ENCODE data around the gene SUPT5H. TPM values are rescaled to one million over a fixed set of nuclear protein-coding genes. Genes with fewer than 3 reads are reported as not detected.

Gene SUPT5H
- polyA plus RNA-seq, 1 donor = 81.6 TPM

GRCh38 chr19:39520541-39521484 lies 75.4 kb downstream of the SUPT5H start:
- DNase-seq (ENCODE audit: low read depth) = no peak

- DNase-seq (ENCODE audit: low read depth) = no peak
Observed at GRCh38 chr19:39524495-39524894, 79.1 kb downstream of the SUPT5H start.

- DNase-seq (ENCODE audit: low read depth) = no peak
Observed at GRCh38 chr19:39525205-39525604, 79.8 kb downstream of the SUPT5H start.

Other genes starting within 250 kb of the SUPT5H start
- 0.06 TPM for gene NCCRP1, start 248.6 kb upstream of the SUPT5H start, polyA plus RNA-seq (ENCODE audit: insufficient read length)
- not detected for gene SYCN, start 241.3 kb upstream of the SUPT5H start, polyA plus RNA-seq (ENCODE audit: insufficient read length)
- gene IFNL3, start 200.6 kb upstream of the SUPT5H start, polyA plus RNA-seq (ENCODE audit: insufficient read length) = not detected
- gene IFNL4, start 196.7 kb upstream of the SUPT5H start, polyA plus RNA-seq (ENCODE audit: insufficient read length) = 0.10 TPM
- gene IFNL2, start 177.2 kb upstream of the SUPT5H start, polyA plus RNA-seq (ENCODE audit: insufficient read length) = not detected
- not detected for gene IFNL1, start 149.2 kb upstream of the SUPT5H start, polyA plus RNA-seq (ENCODE audit: insufficient read length)
- gene LRFN1, start 124.7 kb upstream of the SUPT5H start, polyA plus RNA-seq (ENCODE audit: insufficient read length) = 0.77 TPM
- 14.5 TPM for gene GMFG, start 109.5 kb upstream of the SUPT5H start, polyA plus RNA-seq (ENCODE audit: insufficient read length)
- gene SAMD4B, start 103.2 kb upstream of the SUPT5H start, polyA plus RNA-seq (ENCODE audit: insufficient read length) = 79.3 TPM
- gene PAF1, start 54.5 kb upstream of the SUPT5H start, polyA plus RNA-seq (ENCODE audit: insufficient read length) = 35.7 TPM
- 23.9 TPM for gene MED29, start 54.2 kb upstream of the SUPT5H start, polyA plus RNA-seq (ENCODE audit: insufficient read length)
- 36.5 TPM for gene ZFP36, start 38.7 kb upstream of the SUPT5H start, polyA plus RNA-seq (ENCODE audit: insufficient read length)
- 43.0 TPM for gene PLEKHG2, start 32.9 kb upstream of the SUPT5H start, polyA plus RNA-seq (ENCODE audit: insufficient read length)
- 2,074 TPM for gene RPS16, start 9.6 kb upstream of the SUPT5H start, polyA plus RNA-seq (ENCODE audit: insufficient read length)
- gene TIMM50, start 35.3 kb downstream of the SUPT5H start, polyA plus RNA-seq (ENCODE audit: insufficient read length) = 49.2 TPM
- 0.10 TPM for gene DLL3, start 53.4 kb downstream of the SUPT5H start, polyA plus RNA-seq (ENCODE audit: insufficient read length)
- not detected for gene SELENOV, start 69.6 kb downstream of the SUPT5H start, polyA plus RNA-seq (ENCODE audit: insufficient read length)
- gene EID2B, start 87.3 kb downstream of the SUPT5H start, polyA plus RNA-seq (ENCODE audit: insufficient read length) = 2.0 TPM
- gene EID2, start 94.6 kb downstream of the SUPT5H start, polyA plus RNA-seq (ENCODE audit: insufficient read length) = 8.8 TPM
- 0.25 TPM for gene LGALS13, start 156.9 kb downstream of the SUPT5H start, polyA plus RNA-seq (ENCODE audit: insufficient read length)
- gene LGALS16, start 210.3 kb downstream of the SUPT5H start, polyA plus RNA-seq (ENCODE audit: insufficient read length) = not detected

All from forelimb muscle (tissue), 1 donor.